ENCODE results near the gene TMPRSS11E.

TMPRSS11E gene

GRCh38 chr4:68476191-68476590 is 28.9 kb downstream of the TMPRSS11E start (continued):
- no peak for TF ChIP-seq ZNF623 (tag by site-specific recombination; IDR thresholded peaks at IDR 0.05)

DNA sequence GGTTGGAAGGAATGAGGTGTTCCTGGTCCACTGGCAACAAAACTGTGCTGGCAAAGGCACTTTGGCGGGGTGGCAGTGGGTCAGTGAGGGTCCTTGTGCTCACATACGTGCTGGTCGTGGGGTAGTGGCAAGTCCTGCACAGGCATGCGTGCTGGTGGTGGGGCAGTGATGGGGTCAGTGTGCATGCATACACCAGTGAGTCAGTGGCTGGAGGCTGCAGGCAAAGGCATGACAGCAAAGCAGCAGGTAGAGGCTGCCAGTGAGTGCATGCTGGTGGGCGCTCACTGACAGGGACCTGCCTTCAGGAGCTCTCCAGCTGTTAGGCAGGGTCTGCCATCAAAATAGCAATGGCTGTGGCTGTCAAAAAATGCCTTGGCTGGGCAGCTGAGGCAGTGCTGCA is 42.1 kb downstream of the TMPRSS11E start:
- no peak for TF ChIP-seq OSR2 (tag by site-specific recombination; IDR thresholded peaks at IDR 0.05)
- TF ChIP-seq ZNF280D (tag by site-specific recombination; IDR thresholded peaks at IDR 0.05): no peak
- TF ChIP-seq ZNF521 (tag by site-specific recombination; IDR thresholded peaks at IDR 0.05): no peak
- TF ChIP-seq ZFP37 (tag by site-specific recombination; IDR thresholded peaks at IDR 0.05): no peak
- no peak for TF ChIP-seq YY2 (tag by site-specific recombination; IDR thresholded peaks at IDR 0.05)
- TF ChIP-seq ZNF146 (tag by site-specific recombination; IDR thresholded peaks at IDR 0.05): no peak
- no peak for TF ChIP-seq OVOL3 (tag by site-specific recombination; IDR thresholded peaks at IDR 0.05)
- TF ChIP-seq ZNF335 (tag by site-specific recombination; conservative IDR thresholded peaks at IDR 0.05): no peak
- TF ChIP-seq BCL6B (tag by site-specific recombination; IDR thresholded peaks at IDR 0.05): no peak
- TF ChIP-seq, protein P1, sequence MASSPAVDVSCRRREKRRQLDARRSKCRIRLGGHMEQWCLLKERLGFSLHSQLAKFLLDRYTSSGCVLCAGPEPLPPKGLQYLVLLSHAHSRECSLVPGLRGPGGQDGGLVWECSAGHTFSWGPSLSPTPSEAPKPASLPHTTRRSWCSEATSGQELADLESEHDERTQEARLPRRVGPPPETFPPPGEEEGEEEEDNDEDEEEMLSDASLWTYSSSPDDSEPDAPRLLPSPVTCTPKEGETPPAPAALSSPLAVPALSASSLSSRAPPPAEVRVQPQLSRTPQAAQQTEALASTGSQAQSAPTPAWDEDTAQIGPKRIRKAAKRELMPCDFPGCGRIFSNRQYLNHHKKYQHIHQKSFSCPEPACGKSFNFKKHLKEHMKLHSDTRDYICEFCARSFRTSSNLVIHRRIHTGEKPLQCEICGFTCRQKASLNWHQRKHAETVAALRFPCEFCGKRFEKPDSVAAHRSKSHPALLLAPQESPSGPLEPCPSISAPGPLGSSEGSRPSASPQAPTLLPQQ (tag by site-specific recombination; IDR thresholded peaks at IDR 0.05): no peak
- TF ChIP-seq ZNF514 (tag by site-specific recombination; IDR thresholded peaks at IDR 0.05): no peak
- no peak for TF ChIP-seq ZNF24 (tag by site-specific recombination; IDR thresholded peaks at IDR 0.05)
- TF ChIP-seq ZBTB20 (tag by site-specific recombination; IDR thresholded peaks at IDR 0.05): no peak
- no peak for TF ChIP-seq ZNF530 (tag by site-specific recombination; IDR thresholded peaks at IDR 0.05; ENCODE audit: low read depth)
- TF ChIP-seq ZNF311 (tag by site-specific recombination; IDR thresholded peaks at IDR 0.05; ENCODE audit: borderline replicate concordance): no peak
- no peak for TF ChIP-seq ZNF558 (tag by site-specific recombination; IDR thresholded peaks at IDR 0.05)
- Histone ChIP-seq H3K27ac (ENCODE audit: extremely low read depth, low read depth, low read length) (no peak overlapping the region), H3K36me3 (ENCODE audit: control insufficient read depth in 2 of 2, insufficient read depth in 1 of 2, low read length in 2 of 2) (no peaks in the 10 kb centered on the region), H3K9me3 (ENCODE audit: control insufficient read depth, insufficient read depth, low read depth, low read length) (no peaks in the 10 kb centered on the region), H3K4me3 (ENCODE audit: low read depth, low read length) (no peak overlapping the region), H3K4me1 (ENCODE audit: control insufficient read depth, insufficient read depth, low read length) (no peaks in the 10 kb centered on the region)
- CTCF ChIA-PET: interaction anchor here (0.7 to 0.9 kb wide), 2 partner anchors 7 to 671 kb away, joined by 3 to 4 read pairs; no protein-coding TSS in a partner anchor
- POLR2A ChIA-PET: no interaction called here

GRCh38 chr4:68490826-68491457 is 43.7 kb downstream of the TMPRSS11E start:
- Histone ChIP-seq H3K36me3 (ENCODE audit: control insufficient read depth in 2 of 2, insufficient read depth in 1 of 2, low read length in 2 of 2) (no peaks in the 10 kb centered on the region), H3K4me1 (ENCODE audit: control insufficient read depth, insufficient read depth, low read length) (no peaks in the 10 kb centered on the region), H3K27ac (ENCODE audit: extremely low read depth, low read depth, low read length) (no peak overlapping the region), H3K4me3 (ENCODE audit: low read depth, low read length) (no peak overlapping the region), H3K9me3 (ENCODE audit: control insufficient read depth, insufficient read depth, low read depth, low read length) (no peaks in the 10 kb centered on the region)
- ChIA-PET CTCF (no interaction called here), POLR2A (no interaction called here)
- TF ChIP-seq TRIM28 (IDR thresholded peaks at IDR 0.05; ENCODE audit: borderline replicate concordance, low read length) (no peak), YY2 (tag by site-specific recombination; IDR thresholded peaks at IDR 0.05) (no peak), ZNF391 (tag by site-specific recombination; IDR thresholded peaks at IDR 0.05; ENCODE audit: borderline replicate concordance, low read depth) (no peak), ZNF248 (tag by site-specific recombination; IDR thresholded peaks at IDR 0.05) (no peak), ZNF514 (tag by site-specific recombination; IDR thresholded peaks at IDR 0.05) (no peak), TCF7L2 (IDR thresholded peaks at IDR 0.05; ENCODE audit: borderline replicate concordance, low read depth, low read length) (no peak), ZNF548 (tag by site-specific recombination; IDR thresholded peaks at IDR 0.05) (no peak), ZNF791 (tag by site-specific recombination; IDR thresholded peaks at IDR 0.05) (no peak)
- TF ChIP-seq, protein P2, sequence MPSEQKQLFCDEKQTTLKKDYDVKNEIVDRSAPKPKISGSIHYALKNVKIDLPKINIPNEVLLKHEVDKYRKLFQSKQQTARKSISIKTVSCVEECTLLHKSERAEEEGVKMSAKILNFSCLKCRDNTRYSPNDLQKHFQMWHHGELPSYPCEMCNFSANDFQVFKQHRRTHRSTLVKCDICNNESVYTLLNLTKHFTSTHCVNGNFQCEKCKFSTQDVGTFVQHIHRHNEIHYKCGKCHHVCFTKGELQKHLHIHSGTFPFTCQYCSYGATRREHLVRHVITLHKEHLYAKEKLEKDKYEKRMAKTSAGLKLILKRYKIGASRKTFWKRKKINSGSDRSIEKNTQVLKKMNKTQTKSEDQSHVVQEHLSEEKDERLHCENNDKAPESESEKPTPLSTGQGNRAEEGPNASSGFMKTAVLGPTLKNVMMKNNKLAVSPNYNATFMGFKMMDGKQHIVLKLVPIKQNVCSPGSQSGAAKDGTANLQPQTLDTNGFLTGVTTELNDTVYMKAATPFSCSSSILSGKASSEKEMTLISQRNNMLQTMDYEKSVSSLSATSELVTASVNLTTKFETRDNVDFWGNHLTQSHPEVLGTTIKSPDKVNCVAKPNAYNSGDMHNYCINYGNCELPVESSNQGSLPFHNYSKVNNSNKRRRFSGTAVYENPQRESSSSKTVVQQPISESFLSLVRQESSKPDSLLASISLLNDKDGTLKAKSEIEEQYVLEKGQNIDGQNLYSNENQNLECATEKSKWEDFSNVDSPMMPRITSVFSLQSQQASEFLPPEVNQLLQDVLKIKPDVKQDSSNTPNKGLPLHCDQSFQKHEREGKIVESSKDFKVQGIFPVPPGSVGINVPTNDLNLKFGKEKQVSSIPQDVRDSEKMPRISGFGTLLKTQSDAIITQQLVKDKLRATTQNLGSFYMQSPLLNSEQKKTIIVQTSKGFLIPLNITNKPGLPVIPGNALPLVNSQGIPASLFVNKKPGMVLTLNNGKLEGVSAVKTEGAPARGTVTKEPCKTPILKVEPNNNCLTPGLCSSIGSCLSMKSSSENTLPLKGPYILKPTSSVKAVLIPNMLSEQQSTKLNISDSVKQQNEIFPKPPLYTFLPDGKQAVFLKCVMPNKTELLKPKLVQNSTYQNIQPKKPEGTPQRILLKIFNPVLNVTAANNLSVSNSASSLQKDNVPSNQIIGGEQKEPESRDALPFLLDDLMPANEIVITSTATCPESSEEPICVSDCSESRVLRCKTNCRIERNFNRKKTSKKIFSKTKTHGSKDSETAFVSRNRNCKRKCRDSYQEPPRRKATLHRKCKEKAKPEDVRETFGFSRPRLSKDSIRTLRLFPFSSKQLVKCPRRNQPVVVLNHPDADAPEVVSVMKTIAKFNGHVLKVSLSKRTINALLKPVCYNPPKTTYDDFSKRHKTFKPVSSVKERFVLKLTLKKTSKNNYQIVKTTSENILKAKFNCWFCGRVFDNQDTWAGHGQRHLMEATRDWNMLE (tag by site-specific recombination; conservative IDR thresholded peaks at IDR 0.05; ENCODE audit: low read depth): no peak
